HG03025 (cell line): ENCODE results near the gene SLC6A6.

ENCODE experiments used
- ATAC-seq: cut with Tn5 transposase; IDR thresholded peaks from one replicate; pipeline ENCODE4 v1.9.1; 2021; ENCODE audit warnings: mild to moderate bottlenecking, moderate library complexity; ENCODE audit not compliant: unreplicated experiment, low FRiP score

The SLC6A6 gene

GRCh38 chr3:14461748-14462324 lies 59.4 kb downstream of the SLC6A6 start:
- ATAC-seq, result no peak

GRCh38 chr3:14462738-14463137 lies 60.3 kb downstream of the SLC6A6 start:
- no peak for ATAC-seq

- ATAC-seq, result no peak
Observed at GRCh38 chr3:14463330-14464140, 61.1 kb downstream of the SLC6A6 start.

DNA sequence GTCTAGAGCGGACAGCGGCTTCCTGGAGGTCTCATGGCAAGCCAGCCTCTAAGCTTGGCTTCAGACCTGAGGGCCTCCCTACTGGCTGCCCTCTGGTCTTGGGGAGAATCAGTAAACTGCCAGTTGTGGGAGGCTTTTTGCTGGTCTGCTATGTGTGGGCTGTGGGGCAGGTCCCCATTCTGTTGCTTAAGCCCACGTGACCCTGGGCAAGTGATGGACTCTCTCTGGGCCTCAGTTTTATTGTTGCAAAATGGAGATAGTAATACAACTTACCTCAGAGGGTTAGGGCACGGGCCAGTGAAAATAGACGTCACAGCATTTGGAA lies 61.7 kb downstream of the SLC6A6 start:
- ATAC-seq, result no peak

GRCh38 chr3:14464521-14464920 lies 62.1 kb downstream of the SLC6A6 start:
- ATAC-seq, result no peak

GRCh38 chr3:14465425-14465824 lies 63.0 kb downstream of the SLC6A6 start:
- no peak for ATAC-seq

DNA sequence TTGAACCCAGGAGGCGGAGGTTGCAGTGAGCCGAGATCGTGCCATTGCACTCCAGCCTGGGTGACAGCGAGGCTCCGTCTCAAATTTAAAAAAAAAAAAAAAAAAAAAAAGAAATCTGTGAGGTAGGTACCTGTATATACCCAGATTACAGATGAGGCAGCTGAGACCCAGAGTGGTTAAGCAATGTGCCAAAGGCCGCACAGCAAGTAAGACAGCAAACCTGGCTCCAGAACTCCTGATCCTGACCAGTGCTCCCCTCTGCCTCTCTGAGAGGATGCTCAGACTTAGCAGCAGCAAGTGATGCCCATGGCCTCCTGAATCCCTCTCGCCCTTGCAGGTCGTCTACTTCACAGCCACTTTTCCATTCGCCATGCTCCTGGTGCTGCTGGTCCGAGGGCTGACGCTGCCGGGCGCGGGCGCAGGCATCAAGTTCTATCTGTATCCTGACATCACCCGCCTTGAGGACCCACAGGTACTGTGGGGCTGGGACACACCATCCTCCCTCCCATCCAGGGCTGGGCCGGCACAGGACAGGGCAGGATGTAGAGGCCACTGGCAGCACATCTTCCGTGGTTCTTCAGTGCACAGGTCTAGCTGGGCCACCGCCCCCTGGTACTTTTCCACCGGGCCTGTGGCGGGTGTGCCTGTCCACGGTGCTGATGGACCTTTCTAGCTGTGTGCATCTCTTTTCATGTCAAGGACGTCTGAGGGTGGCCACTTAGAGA lies 63.9 kb downstream of the SLC6A6 start:
- ATAC-seq, result no peak

GRCh38 chr3:14467814-14468620 lies 65.6 kb downstream of the SLC6A6 start:
- no peak for ATAC-seq

GRCh38 chr3:14468621-14468981 lies 66.2 kb downstream of the SLC6A6 start:
- no peak for ATAC-seq

GRCh38 chr3:14470461-14470860 lies 68.1 kb downstream of the SLC6A6 start:
- no peak for ATAC-seq

DNA sequence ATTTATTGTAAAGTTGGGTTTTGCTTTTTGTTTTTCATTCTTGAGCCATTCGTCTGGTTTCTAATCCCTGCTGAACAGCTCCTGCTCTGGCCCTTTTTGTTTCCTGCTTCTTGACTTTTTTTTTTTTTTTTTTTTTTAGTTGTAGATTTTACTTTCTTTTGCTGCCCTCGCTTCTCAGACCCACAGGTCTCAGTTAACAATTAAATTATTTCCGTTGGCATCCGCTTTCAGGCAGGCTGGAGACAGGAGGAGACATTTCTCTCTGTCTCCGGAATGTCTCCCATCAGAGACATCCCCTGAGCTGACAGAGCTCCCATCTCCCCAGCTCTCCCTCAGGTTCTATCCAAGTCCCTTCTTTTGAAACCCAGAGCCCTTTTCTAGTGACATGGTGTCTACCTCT lies 68.6 kb downstream of the SLC6A6 start:
- no peak for ATAC-seq

GRCh38 chr3:14471690-14472089 lies 69.3 kb downstream of the SLC6A6 start:
- no peak for ATAC-seq

GRCh38 chr3:14472471-14473351 lies 70.3 kb downstream of the SLC6A6 start:
- no peak for ATAC-seq

DNA sequence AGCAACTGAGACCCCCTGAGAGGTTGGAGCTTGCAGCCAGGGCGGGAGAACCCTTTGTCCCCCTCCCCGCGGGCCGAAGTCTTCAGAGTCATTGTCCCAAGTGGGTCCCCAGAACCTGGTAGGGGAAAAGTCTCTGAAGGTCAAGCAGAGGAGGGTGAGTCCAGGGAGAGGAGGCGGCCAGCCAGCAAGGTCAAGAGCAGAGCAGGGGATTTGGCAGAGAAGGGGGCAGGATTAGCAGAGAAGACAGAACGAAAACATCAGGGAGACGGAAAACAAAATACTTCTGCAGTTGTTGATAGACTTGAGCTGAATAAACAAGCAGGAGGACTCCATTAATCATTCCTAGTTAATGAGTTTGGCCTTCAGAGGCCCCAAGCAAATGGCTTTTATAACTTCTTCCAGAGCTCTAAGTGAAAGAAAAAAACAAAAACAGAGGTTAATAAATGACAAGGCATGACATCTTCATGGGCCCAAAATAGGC lies 71.0 kb downstream of the SLC6A6 start:
- ATAC-seq, result no peak

- no peak for ATAC-seq
Observed at GRCh38 chr3:14474363-14475081, 72.1 kb downstream of the SLC6A6 start.

- ATAC-seq, result no peak
Observed at GRCh38 chr3:14475621-14476020, 73.2 kb downstream of the SLC6A6 start.

DNA sequence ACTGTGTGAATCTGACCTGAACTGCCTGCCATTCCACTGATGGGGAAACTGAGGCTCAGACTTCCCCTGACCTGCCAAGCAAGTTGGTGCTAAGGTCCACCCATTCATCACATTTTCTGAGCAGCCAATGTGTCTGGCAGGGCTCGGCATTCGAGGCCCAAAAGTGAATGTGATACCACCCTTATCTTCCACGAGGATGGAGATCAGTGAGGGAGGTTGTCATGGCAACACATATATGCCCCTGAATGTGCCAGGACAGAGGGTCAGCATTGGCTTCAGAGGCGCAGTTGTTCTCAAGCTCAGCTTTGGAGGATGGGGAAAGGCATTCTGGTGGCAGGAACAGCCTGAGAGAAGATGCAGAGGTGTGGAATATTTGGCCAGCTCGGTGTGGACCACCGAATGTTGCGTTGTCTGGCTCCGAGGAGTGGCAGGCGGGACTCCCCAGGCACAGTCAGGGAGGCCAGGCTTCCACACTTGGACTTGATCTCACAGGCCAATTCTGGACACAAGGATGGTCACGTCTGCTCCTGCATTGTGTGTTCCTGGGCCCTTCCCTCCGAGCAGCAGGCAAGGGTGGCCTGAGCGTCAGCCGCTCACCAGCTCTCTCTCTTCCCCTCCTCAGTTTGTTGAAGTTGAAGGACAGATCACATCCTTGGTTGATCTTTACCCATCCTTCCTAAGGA lies 74.3 kb downstream of the SLC6A6 start:
- ATAC-seq, result no peak

GRCh38 chr3:14477311-14477935 lies 75.0 kb downstream of the SLC6A6 start:
- ATAC-seq, result no peak
